ENCODE results near the gene ZBTB7C. TPM values are rescaled to one million over a fixed set of nuclear protein-coding genes. Genes with fewer than 3 reads are reported as not detected.

ZBTB7C gene
- total and polyA plus RNA-seq, 9 of the 15 experiments (the other 6 are each of a cell fraction or from before 2014, with no cell fraction given), result not detected

DNA sequence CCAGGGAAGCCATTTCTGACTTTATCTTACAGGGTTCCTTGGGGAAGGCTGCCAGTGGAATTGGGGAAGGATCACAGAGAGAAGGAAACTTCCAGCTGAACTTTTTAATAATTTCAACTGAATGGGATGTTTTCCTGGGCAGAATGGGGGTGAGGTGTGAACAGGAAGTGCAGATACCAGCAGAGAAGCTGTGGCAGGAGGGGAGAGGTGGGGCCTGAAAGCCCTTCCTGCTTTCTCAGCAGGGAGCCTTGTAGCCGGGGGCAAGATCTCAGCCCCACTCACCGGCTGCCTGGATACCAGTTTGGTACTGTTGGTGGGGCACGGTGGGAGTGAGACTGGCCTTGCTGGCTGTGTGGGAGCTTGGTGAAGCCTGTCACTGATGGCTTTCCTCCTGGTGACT lies 170.5 kb downstream of the ZBTB7C start (continued):
- TF ChIP-seq SRF (CRISPR knock-in tag; IDR thresholded peaks at IDR 0.05) (no peak), CTBP1 (IDR thresholded peaks at IDR 0.05; ENCODE audit: borderline replicate concordance) (no peak), ZNF408 (CRISPR knock-in tag; IDR thresholded peaks at IDR 0.05; ENCODE audit: low read depth) (no peak), XRCC5 (IDR thresholded peaks at IDR 0.05; ENCODE audit: low read depth, low read length) (no peak), HBP1 (CRISPR knock-in tag; IDR thresholded peaks at IDR 0.05) (no peak)

GRCh38 chr18:48238206-48238605 lies 171.0 kb downstream of the ZBTB7C start:
- CTCF ChIA-PET (ENCODE audit: low intra/inter-chr PET ratio), result no interaction called here
- intact Hi-C loops (cut with micrococcal nuclease), result no loop called here
- ATAC-seq, result no peak
- no peak for TF ChIP-seq KDM4B (IDR thresholded peaks at IDR 0.05; ENCODE audit: borderline replicate concordance in 2 of 2, low read depth in 1 of 2)
- TF ChIP-seq SRSF1 (IDR thresholded peaks at IDR 0.05; ENCODE audit: low read depth, low read length), result no peak
- no peak for TF ChIP-seq ZNF696 (CRISPR knock-in tag; conservative IDR thresholded peaks at IDR 0.05)
- TF ChIP-seq PPARD (CRISPR knock-in tag; IDR thresholded peaks at IDR 0.05), result no peak
- no peak for TF ChIP-seq HMGN3 (IDR thresholded peaks at IDR 0.05; ENCODE audit: borderline replicate concordance, extremely low read depth, insufficient read length, low read depth, low read length)
- TF ChIP-seq ZC3H8 (IDR thresholded peaks at IDR 0.05), result no peak
- no peak for TF ChIP-seq MBD2 (IDR thresholded peaks at IDR 0.05; ENCODE audit: borderline replicate concordance, low read depth)
- TF ChIP-seq KLF10 (CRISPR knock-in tag; IDR thresholded peaks at IDR 0.05), result no peak
- no peak for TF ChIP-seq TAF15 (IDR thresholded peaks at IDR 0.05; ENCODE audit: low read depth, low read length)
- no peak for TF ChIP-seq NFXL1 (CRISPR knock-in tag; IDR thresholded peaks at IDR 0.05)
- no peak for TF ChIP-seq TRIM25 (IDR thresholded peaks at IDR 0.05; ENCODE audit: borderline replicate concordance)
- no peak for TF ChIP-seq COPS2 (conservative IDR thresholded peaks at IDR 0.05)
- no peak for TF ChIP-seq KAT2B (IDR thresholded peaks at IDR 0.05; ENCODE audit: low read depth, low read length)
- TF ChIP-seq ZC3H4 (CRISPR knock-in tag; IDR thresholded peaks at IDR 0.05; ENCODE audit: borderline replicate concordance), result no peak
- no peak for TF ChIP-seq USF1 (CRISPR knock-in tag; IDR thresholded peaks at IDR 0.05)
- TF ChIP-seq ZNF445 (CRISPR knock-in tag; IDR thresholded peaks at IDR 0.05; ENCODE audit: low read depth), result no peak

More at GRCh38 chr18:48238206-48238605, 171.0 kb downstream of the ZBTB7C start:
- no peaks in the 10 kb centered on the region for H3K4me1 ChIP-seq (replicated peaks in 1 of 2; ENCODE audit: control insufficient read depth in 2 of 2, insufficient read depth in 2 of 2, low read length in 2 of 2)
- H3K36me3 ChIP-seq (ENCODE audit: control insufficient read depth, insufficient read depth, low read length), result no peaks in the 10 kb centered on the region
- FAIRE-seq (no peak), DNase-seq (ENCODE audit: extremely low read depth in 1 of 4, low spot score in 3 of 4) (no peak)
- WGBS (ENCODE audit: insufficient coverage, low coverage, missing lambda C conversion rate), result 4% methylated on average over 3 of the region's 3 CpGs
- no peaks in the 10 kb centered on the region for H4K20me1 ChIP-seq (replicated peaks; ENCODE audit: control insufficient read depth, insufficient read depth, low read length)
- H2AFZ ChIP-seq (ENCODE audit: low read depth, low read length), result no peak overlapping the region
- H3K27ac ChIP-seq (ENCODE audit: extremely low read depth, low read depth, low read length), result no peak overlapping the region
- no peaks in the 10 kb centered on the region for H3K9me1 ChIP-seq (ENCODE audit: control insufficient read depth, insufficient read depth, low read length)
- H3K9me3 ChIP-seq (replicated peaks; ENCODE audit: control insufficient read depth, insufficient read depth, low read depth, low read length), result no peaks in the 10 kb centered on the region
- H3K9ac ChIP-seq (ENCODE audit: insufficient read depth in 1 of 2, low read depth in 2 of 2, low read length in 2 of 2), result no peak overlapping the region
- BruUV-seq (replicated peaks), result no TSS peak
- POLR2A ChIA-PET, result no interaction called here
- no peak overlapping the region for H3K4me2 ChIP-seq (ENCODE audit: insufficient read depth, low read length)
- in situ Hi-C loops (cut with MboI), result no loop called here
- no peak overlapping the region for H3K4me3 ChIP-seq
- no peaks in the 10 kb centered on the region for H3K27me3 ChIP-seq (ENCODE audit: control insufficient read depth in 2 of 2, insufficient read depth in 2 of 2, low read length in 2 of 2)
- H3K79me2 ChIP-seq (ENCODE audit: control insufficient read depth, insufficient read depth, low read length), result no peaks in the 10 kb centered on the region

Data from K562 (cell line).